ENCODE measurements around the gene FSTL3. TPM values are rescaled to one million over a fixed set of nuclear protein-coding genes. Genes with fewer than 3 reads are reported as not detected.

Gene FSTL3
- total RNA-seq, 6 donors from 2014 or later, result 109 to 335 (median 197) TPM

DNA sequence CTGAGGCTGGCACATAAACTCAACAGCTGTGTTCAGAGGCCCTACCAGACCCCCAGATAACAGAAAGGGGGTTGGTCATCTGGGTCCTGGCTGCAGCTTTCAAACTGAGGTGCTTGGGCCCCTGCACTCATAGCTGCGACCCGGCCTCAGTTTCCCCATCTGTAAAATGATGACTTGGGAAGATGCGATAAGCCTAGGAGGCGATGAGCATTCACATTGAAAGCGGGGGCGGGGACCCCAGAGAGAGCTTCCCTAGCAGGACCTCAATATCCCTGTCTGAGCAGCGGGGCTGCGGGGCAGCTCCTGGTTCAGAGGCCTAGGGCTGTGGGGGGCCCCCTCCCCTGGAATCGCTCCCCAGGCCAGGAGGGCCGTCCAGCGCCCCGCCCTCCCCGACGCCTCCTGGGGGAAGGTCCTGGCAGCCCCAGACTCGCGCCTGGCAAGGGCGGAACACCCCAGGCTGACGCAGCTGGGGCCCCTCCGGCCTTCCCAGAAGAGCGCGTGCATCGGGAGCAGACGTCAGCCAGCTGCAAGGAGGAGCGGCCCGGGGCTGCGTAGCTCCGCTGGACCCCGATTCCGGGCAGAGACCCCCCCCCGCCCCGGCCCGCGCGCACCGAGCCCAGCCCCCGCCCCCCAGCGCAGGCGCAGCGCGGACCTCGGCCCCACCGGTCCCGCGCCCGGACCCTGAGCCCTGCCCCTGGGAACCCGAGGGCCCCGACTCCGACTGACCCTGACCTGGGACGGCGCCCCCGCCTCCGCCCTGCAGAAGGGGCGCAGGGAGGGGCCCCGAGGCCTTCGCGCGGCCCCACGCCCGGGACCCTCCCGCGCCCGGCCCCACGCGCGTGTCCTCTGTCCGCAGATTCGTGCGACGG, 3.5 kb downstream of the FSTL3 start:
- Histone ChIP-seq H3K9me3 (no peaks in the 10 kb centered on the region), H3K4me1 (peaks cover 34 to 65% (median 43%) of the 10 kb centered on the region in 4 donors), H3K4me3 (peak overlapping the region; percentile 55 to 91 (median 84)), H3K27me3 (peaks cover 0 to 4% (median 0%) of the 10 kb centered on the region in 4 donors), H3K36me3 (peaks cover 0 to 13% (median 0%) of the 10 kb centered on the region in 4 donors), H3K27ac (peak overlapping the region; percentile 92 to 97 (median 93))
- ATAC-seq (ENCODE audit: low FRiP score in 2 of 2) (peak in 1 of 2 donors; percentile 38), DNase-seq (peak; percentile 57 to 92)
- 49 to 53% methylated on average over 4 to 6 of the region's 69 CpGs for WGBS, 2 donors
- TF ChIP-seq, protein P1, sequence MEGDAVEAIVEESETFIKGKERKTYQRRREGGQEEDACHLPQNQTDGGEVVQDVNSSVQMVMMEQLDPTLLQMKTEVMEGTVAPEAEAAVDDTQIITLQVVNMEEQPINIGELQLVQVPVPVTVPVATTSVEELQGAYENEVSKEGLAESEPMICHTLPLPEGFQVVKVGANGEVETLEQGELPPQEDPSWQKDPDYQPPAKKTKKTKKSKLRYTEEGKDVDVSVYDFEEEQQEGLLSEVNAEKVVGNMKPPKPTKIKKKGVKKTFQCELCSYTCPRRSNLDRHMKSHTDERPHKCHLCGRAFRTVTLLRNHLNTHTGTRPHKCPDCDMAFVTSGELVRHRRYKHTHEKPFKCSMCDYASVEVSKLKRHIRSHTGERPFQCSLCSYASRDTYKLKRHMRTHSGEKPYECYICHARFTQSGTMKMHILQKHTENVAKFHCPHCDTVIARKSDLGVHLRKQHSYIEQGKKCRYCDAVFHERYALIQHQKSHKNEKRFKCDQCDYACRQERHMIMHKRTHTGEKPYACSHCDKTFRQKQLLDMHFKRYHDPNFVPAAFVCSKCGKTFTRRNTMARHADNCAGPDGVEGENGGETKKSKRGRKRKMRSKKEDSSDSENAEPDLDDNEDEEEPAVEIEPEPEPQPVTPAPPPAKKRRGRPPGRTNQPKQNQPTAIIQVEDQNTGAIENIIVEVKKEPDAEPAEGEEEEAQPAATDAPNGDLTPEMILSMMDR (IDR thresholded peaks at IDR 0.05), result no peak
- TF ChIP-seq EP300 (IDR thresholded peaks at IDR 0.05) (peak in 3 of 4 donors; percentile 71 to 89 (median 78)), POLR2A (IDR thresholded peaks at IDR 0.05) (no peak), POLR2AphosphoS5 (IDR thresholded peaks at IDR 0.05) (peak; percentile 60 to 77)

DNA sequence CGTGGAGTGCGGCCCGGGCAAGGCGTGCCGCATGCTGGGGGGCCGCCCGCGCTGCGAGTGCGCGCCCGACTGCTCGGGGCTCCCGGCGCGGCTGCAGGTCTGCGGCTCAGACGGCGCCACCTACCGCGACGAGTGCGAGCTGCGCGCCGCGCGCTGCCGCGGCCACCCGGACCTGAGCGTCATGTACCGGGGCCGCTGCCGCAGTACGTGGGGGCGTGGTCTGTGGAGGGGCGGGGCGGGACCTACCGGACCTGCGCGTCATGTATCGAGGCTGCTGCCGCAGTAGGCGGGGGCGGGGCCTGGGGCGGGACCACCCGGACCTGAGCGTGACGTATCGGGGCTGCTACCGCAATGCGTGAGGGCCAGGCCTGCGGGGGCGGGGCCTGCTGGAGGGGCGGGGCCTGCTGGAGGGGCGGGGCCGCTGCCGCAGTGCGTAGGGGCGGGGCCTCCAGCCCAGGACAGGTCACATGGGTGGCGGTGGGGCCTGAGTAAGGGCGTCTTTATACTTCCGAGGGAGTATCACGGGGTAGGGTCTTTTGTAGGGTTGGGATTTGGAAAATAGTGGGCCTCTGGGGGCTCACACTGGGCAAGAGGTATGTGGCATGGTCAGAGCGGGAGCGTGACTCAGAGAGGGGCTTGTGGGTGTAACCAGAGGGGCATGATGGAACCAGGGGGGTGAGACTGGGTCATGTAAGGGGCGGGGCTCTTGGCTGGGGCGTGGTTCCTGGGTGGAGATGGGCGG, 4.3 kb downstream of the FSTL3 start:
- 1 to 2% methylated on average over 13 to 17 of the region's 70 CpGs for WGBS, 2 donors
- TF ChIP-seq, protein P1 (IDR thresholded peaks at IDR 0.05), result peak; percentile 55 to 88 (median 78)
- no peak for TF ChIP-seq EP300 (IDR thresholded peaks at IDR 0.05)
- peak; percentile 76 to 84 for TF ChIP-seq POLR2AphosphoS5 (IDR thresholded peaks at IDR 0.05)
- TF ChIP-seq POLR2A (IDR thresholded peaks at IDR 0.05), result peak in 3 of 4 donors; percentile 58 to 90 (median 88)
- Histone ChIP-seq H3K27me3 (peaks cover 0 to 4% (median 0%) of the 10 kb centered on the region in 4 donors), H3K27ac (peak overlapping the region; percentile 92 to 97 (median 93)), H3K9me3 (no peaks in the 10 kb centered on the region), H3K36me3 (peaks cover 0 to 13% (median 0%) of the 10 kb centered on the region in 4 donors), H3K4me3 (peak overlapping the region; percentile 55 to 91 (median 84)), H3K4me1 (peaks cover 31 to 57% (median 39%) of the 10 kb centered on the region in 4 donors)
- DNase-seq (peak; percentile 100), ATAC-seq (ENCODE audit: low FRiP score in 2 of 2) (peak; percentile 91 to 95)

DNA sequence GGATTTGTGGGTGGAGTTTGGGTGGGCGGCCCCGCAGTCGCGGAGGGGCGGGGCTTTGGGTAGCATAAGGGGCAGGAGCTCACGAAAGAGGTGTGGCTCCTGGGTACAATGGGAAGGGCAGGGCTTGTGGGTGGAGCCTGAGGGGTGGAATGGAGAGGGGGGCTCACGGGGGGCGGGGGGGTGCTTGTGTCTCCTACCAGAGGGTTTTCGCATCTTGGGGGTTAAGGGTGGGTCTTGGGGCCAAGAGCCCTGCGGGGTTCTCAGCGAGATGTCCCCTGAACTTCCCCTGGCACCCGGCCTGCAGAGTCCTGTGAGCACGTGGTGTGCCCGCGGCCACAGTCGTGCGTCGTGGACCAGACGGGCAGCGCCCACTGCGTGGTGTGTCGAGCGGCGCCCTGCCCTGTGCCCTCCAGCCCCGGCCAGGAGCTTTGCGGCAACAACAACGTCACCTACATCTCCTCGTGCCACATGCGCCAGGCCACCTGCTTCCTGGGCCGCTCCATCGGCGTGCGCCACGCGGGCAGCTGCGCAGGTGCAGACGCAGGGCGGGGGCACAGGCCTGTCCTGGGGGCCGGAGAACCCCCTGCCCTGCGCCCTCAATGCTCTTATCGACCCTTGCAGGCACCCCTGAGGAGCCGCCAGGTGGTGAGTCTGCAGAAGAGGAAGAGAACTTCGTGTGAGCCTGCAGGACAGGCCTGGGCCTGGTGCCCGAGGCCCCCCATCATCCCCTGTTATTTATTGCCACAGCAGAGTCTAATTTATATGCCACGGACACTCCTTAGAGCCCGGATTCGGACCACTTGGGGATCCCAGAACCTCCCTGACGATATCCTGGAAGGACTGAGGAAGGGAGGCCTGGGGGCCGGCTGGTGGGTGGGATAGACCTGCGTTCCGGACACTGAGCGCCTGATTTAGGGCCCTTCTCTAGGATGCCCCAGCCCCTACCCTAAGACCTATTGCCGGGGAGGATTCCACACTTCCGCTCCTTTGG, 5.1 kb downstream of the FSTL3 start:
- DNase-seq, result peak; percentile 95
- Histone ChIP-seq H3K9me3 (no peaks in the 10 kb centered on the region), H3K36me3 (peaks cover 0 to 13% (median 0%) of the 10 kb centered on the region in 4 donors), H3K4me3 (peak overlapping the region in 3 of 4 donors; percentile 77 to 91 (median 91)), H3K27ac (peak overlapping the region; percentile 76 to 97 (median 92)), H3K4me1 (peaks cover 24 to 48% (median 34%) of the 10 kb centered on the region in 4 donors), H3K27me3 (peaks cover 0 to 4% (median 0%) of the 10 kb centered on the region in 4 donors)
- TF ChIP-seq, protein P1 (IDR thresholded peaks at IDR 0.05), result no peak
- TF ChIP-seq POLR2AphosphoS5 (IDR thresholded peaks at IDR 0.05), result peak in 1 of 2 donors; percentile 7
- WGBS, 2 donors, result 57 to 58% methylated on average over 32 to 37 of the region's 54 CpGs
- no peak for ATAC-seq (ENCODE audit: low FRiP score in 2 of 2)

DNA sequence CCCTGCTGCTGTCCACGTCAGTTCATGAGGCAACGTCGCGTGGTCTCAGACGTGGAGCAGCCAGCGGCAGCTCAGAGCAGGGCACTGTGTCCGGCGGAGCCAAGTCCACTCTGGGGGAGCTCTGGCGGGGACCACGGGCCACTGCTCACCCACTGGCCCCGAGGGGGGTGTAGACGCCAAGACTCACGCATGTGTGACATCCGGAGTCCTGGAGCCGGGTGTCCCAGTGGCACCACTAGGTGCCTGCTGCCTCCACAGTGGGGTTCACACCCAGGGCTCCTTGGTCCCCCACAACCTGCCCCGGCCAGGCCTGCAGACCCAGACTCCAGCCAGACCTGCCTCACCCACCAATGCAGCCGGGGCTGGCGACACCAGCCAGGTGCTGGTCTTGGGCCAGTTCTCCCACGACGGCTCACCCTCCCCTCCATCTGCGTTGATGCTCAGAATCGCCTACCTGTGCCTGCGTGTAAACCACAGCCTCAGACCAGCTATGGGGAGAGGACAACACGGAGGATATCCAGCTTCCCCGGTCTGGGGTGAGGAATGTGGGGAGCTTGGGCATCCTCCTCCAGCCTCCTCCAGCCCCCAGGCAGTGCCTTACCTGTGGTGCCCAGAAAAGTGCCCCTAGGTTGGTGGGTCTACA, 6.6 kb downstream of the FSTL3 start:
- Histone ChIP-seq H3K4me3 (no peak overlapping the region), H3K36me3 (peaks cover 0 to 13% (median 0%) of the 10 kb centered on the region in 4 donors), H3K27ac (no peak overlapping the region), H3K4me1 (peaks cover 15 to 33% (median 20%) of the 10 kb centered on the region in 4 donors), H3K27me3 (no peaks in the 10 kb centered on the region), H3K9me3 (no peaks in the 10 kb centered on the region)
- no peak for TF ChIP-seq EP300 (IDR thresholded peaks at IDR 0.05)
- TF ChIP-seq, protein P1 (IDR thresholded peaks at IDR 0.05), result no peak
- TF ChIP-seq POLR2A (IDR thresholded peaks at IDR 0.05), result no peak
- TF ChIP-seq POLR2AphosphoS5 (IDR thresholded peaks at IDR 0.05), result no peak
- DNase-seq, result peak in 1 of 2 donors; percentile 78
- 84% methylated on average over 24 of the region's 25 CpGs; no CpG with 5 or more reads in 1 of the 2 donors for WGBS, 2 donors
- ATAC-seq (ENCODE audit: low FRiP score in 2 of 2), result no peak
